ENCODE measurements around the gene MRPL42.
"Not testable (repeated sequence)": the region's sequence is repeated elsewhere in the genome, so short reads cannot be mapped to it uniquely, and the experiment has no call there.

Gene MRPL42

GRCh38 chr12:93547778-93548177, 80.5 kb downstream of the MRPL42 start:
- no peak overlapping the region for H3K4me3 ChIP-seq (ENCODE audit: low read depth, low read length)
- in situ Hi-C loops (cut with HindIII; ENCODE audit: low sequenced_read_pairs): no loop called here
- DNase-seq (ENCODE audit: low read depth, low spot score): no peak
- TF ChIP-seq CTCF (IDR thresholded peaks at IDR 0.05; ENCODE audit: low read depth, low read length): no peak

- H3K4me3 ChIP-seq (ENCODE audit: low read depth, low read length): no peak overlapping the region
- no peak for DNase-seq (ENCODE audit: low read depth, low spot score)
- TF ChIP-seq CTCF (IDR thresholded peaks at IDR 0.05; ENCODE audit: low read depth, low read length): no peak
- in situ Hi-C loops (cut with HindIII; ENCODE audit: low sequenced_read_pairs): no loop called here
Observed at GRCh38 chr12:93549174-93549573, 81.9 kb downstream of the MRPL42 start.

GRCh38 chr12:93550748-93551611, 83.7 kb downstream of the MRPL42 start:
- no peak for TF ChIP-seq CTCF (IDR thresholded peaks at IDR 0.05; ENCODE audit: low read depth, low read length)
- H3K4me3 ChIP-seq (ENCODE audit: low read depth, low read length): no peak overlapping the region
- DNase-seq (ENCODE audit: low read depth, low spot score): no peak
- in situ Hi-C loops (cut with HindIII; ENCODE audit: low sequenced_read_pairs): no loop called here

GRCh38 chr12:93552427-93552826, 85.1 kb downstream of the MRPL42 start:
- TF ChIP-seq CTCF (IDR thresholded peaks at IDR 0.05; ENCODE audit: low read depth, low read length): no peak
- DNase-seq (ENCODE audit: low read depth, low spot score): no peak
- in situ Hi-C loops (cut with HindIII; ENCODE audit: low sequenced_read_pairs): no loop called here
- no peak overlapping the region for H3K4me3 ChIP-seq (ENCODE audit: low read depth, low read length)

GRCh38 chr12:93557879-93558278, 90.6 kb downstream of the MRPL42 start:
- DNase-seq (ENCODE audit: low read depth, low spot score); in situ Hi-C loops (cut with HindIII; ENCODE audit: low sequenced_read_pairs); H3K4me3 ChIP-seq (ENCODE audit: low read depth, low read length): not testable (repeated sequence)

- DNase-seq (ENCODE audit: low read depth, low spot score); in situ Hi-C loops (cut with HindIII; ENCODE audit: low sequenced_read_pairs); H3K4me3 ChIP-seq (ENCODE audit: low read depth, low read length): not testable (repeated sequence)
Observed at GRCh38 chr12:93558685-93559084, 91.4 kb downstream of the MRPL42 start.

- DNase-seq (ENCODE audit: low read depth, low spot score): peak; percentile 11
- in situ Hi-C loops (cut with HindIII; ENCODE audit: low sequenced_read_pairs): no loop called here
- TF ChIP-seq CTCF (IDR thresholded peaks at IDR 0.05; ENCODE audit: low read depth, low read length): peak; percentile 47
- no peak overlapping the region for H3K4me3 ChIP-seq (ENCODE audit: low read depth, low read length)
Observed at GRCh38 chr12:93563807-93564538, 96.7 kb downstream of the MRPL42 start.

Data from astrocyte of the spinal cord (primary cell).